A549 treated with RU486 at 1 μM for 4 hours (cell line): ENCODE measurements around the gene GAA. TPM values are rescaled to one million over a fixed set of nuclear protein-coding genes. Genes with fewer than 3 reads are reported as not detected.

ENCODE experiments used
- total RNA-seq: library from RNA; stranded (reverse); fragments of 200-300 nt; extraction: Qiagen RNA extraction; gene quantifications from 5 replicates; pipeline ENCODE4 v1.2.3, GENCODE V29; 2022; ENCODE audit warnings: low read depth

GAA gene
- total RNA-seq: 43.8 to 65.5 TPM (median 53.4 TPM) in 5 replicates

GRCh38 chr17:80101011-80101945 is at the start of gene GAA:
Gene GAA, plus strand, starts transcription at chr17:80101581. Its CDS starts 3,006 bp downstream, at chr17:80104587.

DNA sequence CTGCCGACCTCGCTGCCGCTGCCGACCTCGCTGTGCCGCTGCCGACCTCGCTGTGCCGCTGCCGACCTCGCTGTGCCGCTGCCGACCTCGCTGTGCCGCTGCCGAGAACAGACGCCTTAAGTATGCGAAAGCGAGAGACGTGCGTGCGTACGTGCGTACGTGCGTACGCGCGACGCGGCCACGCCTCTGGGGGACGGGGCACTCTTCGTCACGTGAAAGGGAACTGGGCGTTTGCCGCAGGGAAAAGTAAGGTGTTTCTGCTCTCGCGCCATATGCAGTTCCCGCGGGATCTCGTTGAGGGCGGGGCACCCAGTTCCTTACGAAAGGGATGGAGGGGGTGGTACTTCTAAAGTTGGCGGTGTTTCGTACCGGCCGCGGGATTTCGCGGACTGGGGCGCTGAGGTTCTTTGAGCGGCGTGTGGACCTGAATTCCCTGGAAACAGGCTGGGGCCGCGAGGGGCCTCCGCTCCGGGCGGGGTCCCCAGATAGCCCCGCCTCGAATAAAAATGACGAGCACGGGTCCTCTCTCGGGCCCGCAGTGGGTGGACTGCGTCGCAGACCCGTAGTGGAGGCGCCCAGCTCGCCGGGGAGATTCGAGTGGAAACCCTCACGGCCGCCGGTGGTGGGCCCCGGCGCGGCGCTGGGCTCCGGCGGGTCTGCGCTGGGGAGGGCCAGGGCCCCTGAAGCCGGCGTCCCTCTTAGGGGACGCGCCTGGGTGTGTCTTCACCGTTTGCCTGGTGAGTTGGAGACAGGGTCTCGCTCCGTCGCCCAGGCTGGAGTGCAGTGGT is 45.8 kb downstream of the GAA start, which contains the start of gene EIF4A3:
EIF4A3 (minus strand) TSS at position 94 of the 788 bp plus-strand sequence. CDS start 167 bp downstream, outside the sequence.

Other genes with a start within 250 kb of the GAA start
- gene TBC1D16, start 65.7 kb upstream of the GAA start, total RNA-seq: 5.9 to 9.9 TPM (median 8.8 TPM) in 5 replicates
- 4.7 to 6.9 TPM (median 5.9 TPM) in 5 replicates for gene CCDC40, start 64.9 kb upstream of the GAA start, total RNA-seq
- 201 to 236 TPM (median 218 TPM) in 5 replicates for gene EIF4A3, start 45.5 kb downstream of the GAA start, total RNA-seq
- 0.09 to 0.29 TPM (median 0.18 TPM) in 5 replicates for gene CARD14, start 68.4 kb downstream of the GAA start, total RNA-seq
- gene SGSH, start 118.8 kb downstream of the GAA start, total RNA-seq: 17.7 to 28.6 TPM (median 27.5 TPM) in 5 replicates
- gene SLC26A11, start 118.8 kb downstream of the GAA start, total RNA-seq: 9.3 to 17.3 TPM (median 12.8 TPM) in 5 replicates
- 57.1 to 67.1 TPM (median 64.0 TPM) in 5 replicates for gene RNF213, start 159.3 kb downstream of the GAA start, total RNA-seq